Renal pelvis (tissue), 4 donors: Measurements from ENCODE around the gene OSER1. TPM values are rescaled to one million over a fixed set of nuclear protein-coding genes. Genes with fewer than 3 reads are reported as not detected.
A peak's percentile ranks its signal among the peaks of the same experiment; 100 is the strongest.
"Not testable (repeated sequence)": the region's sequence is repeated elsewhere in the genome, so short reads cannot be mapped to it uniquely, and the experiment has no call there.

Experiments used
- DNase-seq: peaks from one replicate; pipeline ENCODE4 v3.0.0-alpha.2; 2013
- polyA plus RNA-seq, 3 donors: library from polyadenylated mRNA; unstranded; fragments of 120-200 nt; gene quantifications; one replicate each; pipeline ENCODE4 v1.2.1, GENCODE V29; 2013; ENCODE audit not compliant: insufficient read length in 3 of 3

Gene OSER1
- polyA plus RNA-seq, 3 donors, result 47.0 to 55.7 (median 49.4) TPM

- DNase-seq, result not testable (repeated sequence)
Measured at GRCh38 chr20:44232469-44232856, 21.9 kb upstream of the OSER1 start.

DNA sequence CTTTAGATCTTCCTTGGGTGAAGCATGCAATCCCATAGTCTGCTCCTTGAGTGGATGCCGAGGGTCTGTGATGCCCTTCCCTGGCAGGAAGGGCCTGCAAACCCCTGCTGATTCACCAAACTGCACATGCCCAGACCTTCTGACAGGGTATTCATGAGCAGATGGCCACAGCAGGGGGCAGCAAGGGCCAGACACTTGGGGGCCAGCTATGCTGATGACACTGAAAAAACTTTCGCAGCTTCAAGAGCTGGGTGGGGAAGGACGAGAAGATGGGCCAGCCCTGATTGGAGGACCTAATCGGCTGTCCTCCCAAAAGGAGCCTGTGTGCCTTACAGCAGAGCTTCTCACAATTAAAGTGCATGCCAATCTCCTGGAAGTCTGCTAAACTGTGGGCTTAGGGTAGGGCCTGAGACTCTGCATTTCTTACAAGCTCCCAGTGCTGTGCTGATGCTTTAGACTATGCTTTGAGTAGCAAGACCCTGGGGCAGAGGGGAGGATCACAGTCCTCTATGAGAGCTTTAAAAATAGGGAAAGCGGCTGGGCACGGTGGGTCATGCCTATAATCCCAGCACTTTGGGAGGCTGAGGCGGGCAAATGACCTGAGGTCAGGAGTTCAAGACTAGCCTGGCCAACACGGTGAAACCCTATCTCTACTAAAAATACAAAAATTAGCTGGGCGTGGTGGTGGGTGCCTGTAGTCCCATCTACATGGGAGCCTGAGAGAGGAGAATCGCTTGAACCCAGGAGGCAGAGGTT is 21.3 kb upstream of the OSER1 start:
- DNase-seq, result no peak

DNA sequence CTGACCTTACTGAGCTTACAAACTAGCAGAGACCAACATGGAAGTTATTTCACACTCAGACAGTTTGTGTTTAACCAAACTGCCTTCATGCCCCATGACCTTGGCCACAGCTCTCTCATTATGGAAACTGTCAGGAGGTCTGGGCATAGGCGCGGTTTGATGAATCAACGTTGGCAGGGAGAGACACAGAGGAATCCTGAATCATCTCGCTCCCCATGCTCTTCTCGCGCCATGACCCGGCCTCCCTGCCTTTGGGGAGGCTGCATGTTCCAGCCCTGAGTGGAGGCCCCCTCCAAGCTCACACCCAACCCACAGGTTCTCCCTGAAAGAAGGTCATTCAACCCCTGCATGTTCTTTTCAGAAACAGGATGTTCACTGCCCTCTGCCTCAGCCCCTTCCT is 20.6 kb upstream of the OSER1 start:
- DNase-seq, result no peak

- DNase-seq, result no peak
Measured at GRCh38 chr20:44228465-44229258, 18.1 kb upstream of the OSER1 start.

DNA sequence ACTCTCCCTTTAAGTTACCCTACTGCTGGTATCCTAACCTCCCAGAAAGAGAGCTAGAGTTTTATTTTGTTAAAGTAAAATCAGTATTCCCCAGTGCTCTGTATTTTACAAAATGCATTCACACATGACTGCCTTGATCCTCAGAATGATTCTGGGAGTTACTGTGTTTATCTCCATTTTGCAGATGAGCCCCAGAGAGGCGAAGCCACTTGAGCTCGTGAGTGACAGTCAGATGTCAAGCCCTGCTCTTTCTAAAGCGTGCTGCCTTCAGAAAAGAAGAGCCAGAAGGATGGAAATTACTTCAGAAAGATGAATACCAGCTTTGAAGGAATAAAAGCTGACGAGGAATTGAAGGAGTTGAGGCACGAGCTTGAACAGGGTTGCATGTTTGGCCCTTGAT is 14.1 kb upstream of the OSER1 start:
- no peak for DNase-seq

DNA sequence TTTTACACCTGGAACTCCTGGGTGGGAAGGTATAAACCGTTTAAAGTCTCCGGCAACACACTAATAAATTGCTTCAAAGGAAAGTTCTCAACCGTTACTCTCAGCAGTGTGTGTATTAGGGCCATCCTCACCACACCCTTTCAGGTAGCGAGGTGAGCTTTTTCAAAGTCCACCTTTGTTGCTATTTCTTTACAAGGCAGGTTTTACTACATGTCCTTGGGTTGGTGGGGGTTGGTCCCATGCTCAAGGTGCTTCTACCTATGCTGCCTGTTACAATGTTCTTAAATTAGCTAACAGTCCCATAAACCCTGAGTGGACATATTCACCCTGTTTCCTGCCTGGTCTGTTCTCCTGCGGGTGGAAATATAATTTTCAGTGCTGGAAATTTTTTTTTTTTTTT is 13.2 kb upstream of the OSER1 start:
- DNase-seq, result no peak

- DNase-seq, result no peak
Measured at GRCh38 chr20:44222633-44223368, 12.2 kb upstream of the OSER1 start.

- DNase-seq, result no peak
Measured at GRCh38 chr20:44222027-44222426, 11.5 kb upstream of the OSER1 start.

DNA sequence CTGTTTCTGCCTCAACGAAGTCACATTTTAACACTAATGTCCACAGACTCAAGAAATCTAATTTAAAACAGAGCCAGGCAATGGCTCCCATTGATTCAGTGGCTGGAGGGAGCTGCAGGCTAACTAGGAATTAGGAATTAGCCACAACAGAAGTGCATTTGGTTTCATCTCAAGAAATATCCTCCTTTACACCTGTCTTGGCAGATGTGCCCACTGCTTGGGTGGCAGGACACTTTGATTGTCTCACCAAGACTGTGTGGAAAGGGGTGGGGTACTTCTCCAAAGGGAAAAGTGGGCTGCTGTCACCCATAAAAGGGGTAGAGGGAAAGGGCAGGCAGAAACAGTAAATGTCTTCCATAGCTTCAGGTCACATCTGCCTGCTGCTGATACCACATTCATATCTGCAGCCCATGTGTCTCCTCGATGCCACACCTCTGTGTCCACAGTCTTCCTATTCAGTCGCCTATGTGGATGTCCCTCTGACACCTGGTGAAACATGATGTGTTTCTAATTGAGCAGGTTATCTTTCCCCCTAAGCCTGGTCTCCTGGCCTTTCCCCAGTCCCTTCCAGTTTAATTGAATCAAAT is 10.9 kb upstream of the OSER1 start:
- no peak for DNase-seq

GRCh38 chr20:44219791-44220190 is 9.2 kb upstream of the OSER1 start:
- DNase-seq, result no peak

GRCh38 chr20:44219170-44219730 is 8.7 kb upstream of the OSER1 start:
- no peak for DNase-seq

- no peak for DNase-seq
Measured at GRCh38 chr20:44218446-44218845, 7.9 kb upstream of the OSER1 start.

DNA sequence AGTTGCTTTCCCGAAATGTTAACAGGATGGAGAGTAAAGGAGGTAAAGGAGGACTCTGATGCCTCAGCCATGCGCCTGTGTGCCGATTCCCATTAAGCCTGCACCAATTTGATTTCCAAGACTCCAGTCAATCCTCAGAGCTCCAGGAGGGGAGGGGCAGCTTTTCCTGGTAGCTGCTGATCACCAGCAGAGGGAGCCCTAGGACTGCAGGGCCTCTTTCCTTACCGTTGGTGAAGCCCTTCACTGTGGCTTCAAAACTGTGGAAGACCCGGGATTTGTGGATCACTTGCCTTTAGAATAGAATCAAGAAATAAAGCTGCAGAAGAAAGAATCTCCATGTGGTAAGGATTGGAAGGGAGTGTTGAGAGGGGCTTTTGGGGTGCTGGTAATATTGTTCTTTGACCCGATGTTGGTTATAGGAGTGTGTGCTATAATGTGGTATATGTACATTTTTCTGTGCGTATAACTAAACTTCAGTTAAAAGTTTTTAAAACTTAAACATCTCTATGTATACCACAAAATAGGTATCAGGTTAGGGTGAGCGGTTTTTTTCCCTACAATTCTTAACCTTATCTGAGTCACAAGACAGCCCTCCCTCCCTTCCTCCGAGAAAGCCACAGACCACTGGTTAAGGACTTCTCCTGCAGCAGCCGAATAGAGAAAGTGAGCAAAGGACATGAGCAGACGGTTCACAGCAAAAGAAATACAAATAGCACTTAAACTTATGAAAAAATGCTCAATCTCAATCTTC is 6.9 kb upstream of the OSER1 start:
- DNase-seq, result no peak

GRCh38 chr20:44215125-44215524 is 4.6 kb upstream of the OSER1 start:
- DNase-seq, result peak; percentile 65

GRCh38 chr20:44212792-44213191 is 2.2 kb upstream of the OSER1 start:
- no peak for DNase-seq

- DNase-seq, result no peak
Measured at GRCh38 chr20:44211177-44212039, 837 bp upstream of the OSER1 start.

DNA sequence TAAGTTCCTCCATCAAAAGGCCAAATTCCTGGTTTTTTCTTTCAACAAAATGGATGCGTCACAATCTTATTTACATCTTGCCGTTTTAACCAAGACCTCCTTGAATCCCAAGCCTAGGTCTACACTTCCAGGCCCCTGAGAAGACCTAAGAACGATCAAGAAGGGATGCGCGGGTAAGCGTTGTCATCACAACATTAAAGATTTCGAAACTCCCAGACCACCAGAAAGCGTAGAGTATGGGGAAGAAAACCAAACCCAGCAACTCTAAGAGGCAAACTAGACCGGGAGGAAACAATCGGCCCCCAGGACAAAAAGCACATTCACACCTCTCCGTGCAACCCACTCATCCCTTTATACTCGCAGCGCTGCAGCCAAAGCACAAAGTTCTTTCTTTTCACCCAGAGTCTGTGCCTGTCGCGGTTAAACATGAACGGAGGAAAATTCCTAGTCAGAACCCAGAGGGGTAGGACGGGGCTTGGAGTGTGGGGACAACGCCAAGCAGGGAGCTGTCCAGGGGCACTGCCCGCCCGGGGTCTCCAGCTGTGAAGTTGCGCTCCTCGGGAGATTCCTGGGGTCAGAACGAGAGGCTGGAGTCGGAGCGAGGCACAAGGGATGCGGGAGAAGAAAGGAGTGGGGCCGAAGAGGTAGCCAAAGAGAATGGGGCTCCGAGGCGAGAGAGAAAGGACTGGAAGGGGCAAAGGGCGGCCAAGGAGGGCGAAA is 725 bp downstream of the OSER1 start:
- peak; percentile 43 for DNase-seq

DNA sequence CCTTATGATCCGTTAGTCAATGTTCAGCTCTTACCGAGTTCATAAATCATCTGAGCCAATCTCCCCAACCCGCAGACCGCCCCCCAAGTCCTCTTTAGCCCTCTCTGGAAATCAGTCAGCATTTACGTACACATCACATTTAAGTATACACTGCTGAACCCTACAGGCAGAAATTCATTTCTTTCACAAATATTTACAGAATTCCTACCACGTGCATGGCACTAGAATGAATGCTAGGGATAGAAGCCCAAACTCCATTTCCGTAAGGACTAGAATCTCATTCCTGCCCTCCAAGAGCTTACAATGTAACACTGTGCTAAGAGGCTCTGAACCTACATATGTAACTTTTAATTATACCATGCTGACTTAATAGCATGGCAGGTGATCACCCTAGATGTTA is 1.8 kb downstream of the OSER1 start:
- DNase-seq, result no peak

GRCh38 chr20:44208165-44208564 is 2.4 kb downstream of the OSER1 start:
- no peak for DNase-seq
